GM23338 (cell line): ENCODE measurements around the gene GVQW3. TPM values are rescaled to one million over a fixed set of nuclear protein-coding genes. Genes with fewer than 3 reads are reported as not detected.

ENCODE experiments used
- ATAC-seq: fragments of 200-7000 bp; cut with Tn5 transposase; 3 replicates; pipeline ENCODE4 v1.9.1; 2020
- DNase-seq: peaks from one replicate; pipeline ENCODE4 v3.0.0-alpha.2; 2015; ENCODE audit warnings: low spot score
- H2AFZ ChIP-seq: fragments of 200-600 bp; sonication (generic); 2 replicates; pipeline ENCODE4 v1.8.0; 2016; ENCODE audit warnings: antibody characterized with exemption, mild to moderate bottlenecking, moderate library complexity
- H3F3A ChIP-seq: fragments of 200-600 bp; sonication (generic); replicated peaks from 2 replicates; pipeline ENCODE4 v1.8.0; 2017; ENCODE audit warnings: antibody characterized with exemption, mixed run types, low read depth
- H3K27ac ChIP-seq: fragments of 200-600 bp; sonication (generic); 2 replicates; pipeline ENCODE4 v1.6.1; 2016; ENCODE audit warnings: low read depth
- H3K27me3 ChIP-seq: fragments of 200-600 bp; sonication (generic); 2 replicates; pipeline ENCODE4 v1.8.0; 2016; ENCODE audit warnings: mild to moderate bottlenecking, mixed run types, moderate library complexity; ENCODE audit not compliant: insufficient read depth
- H3K36me3 ChIP-seq: fragments of 200-600 bp; sonication (generic); 2 replicates; pipeline ENCODE4 v1.8.0; 2016; ENCODE audit warnings: mild to moderate bottlenecking; ENCODE audit not compliant: insufficient read depth
- H3K4me1 ChIP-seq: fragments of 200-600 bp; sonication (generic); 2 replicates; pipeline ENCODE4 v1.8.0; 2016; ENCODE audit warnings: mild to moderate bottlenecking, moderate library complexity; ENCODE audit not compliant: insufficient read depth
- H3K4me2 ChIP-seq: fragments of 200-600 bp; sonication (generic); 2 replicates; pipeline ENCODE4 v1.7.1; 2017; ENCODE audit warnings: mixed run types
- H3K4me3 ChIP-seq: fragments of 200-600 bp; sonication (generic); 2 replicates; pipeline ENCODE4 v1.6.1; 2016; ENCODE audit warnings: mixed run types
- H3K79me2 ChIP-seq: fragments of 200-600 bp; sonication (generic); replicated peaks from 2 replicates; pipeline ENCODE4 v1.8.0; 2017; ENCODE audit warnings: mild to moderate bottlenecking; ENCODE audit not compliant: insufficient read depth
- H3K9me2 ChIP-seq: fragments of 200-600 bp; sonication (generic); 2 replicates; pipeline ENCODE4 v1.8.0; 2017; ENCODE audit not compliant: insufficient read depth
- H4K20me1 ChIP-seq: fragments of 200-600 bp; sonication (generic); replicated peaks from 2 replicates; pipeline ENCODE4 v1.8.0; 2017; ENCODE audit warnings: mild to moderate bottlenecking; ENCODE audit not compliant: insufficient read depth
- H3K27ac Mint-ChIP-seq: 2 replicates; pipeline ENCODE4 v1.8.0; 2020; ENCODE audit warnings: inconsistent platforms, mild to moderate bottlenecking, moderate library complexity, mixed read lengths
- H3K27me3 Mint-ChIP-seq: 3 replicates; pipeline ENCODE4 v1.8.0; 2022; ENCODE audit warnings: low read depth, mild to moderate bottlenecking, moderate library complexity, mixed read lengths, inconsistent platforms; ENCODE audit not compliant: insufficient read depth, poor library complexity
- H3K36me3 Mint-ChIP-seq: 3 replicates; pipeline ENCODE4 v1.8.0; 2021; ENCODE audit warnings: low read depth, mild to moderate bottlenecking, inconsistent platforms, moderate library complexity, mixed read lengths
- H3K4me1 Mint-ChIP-seq: 3 replicates; pipeline ENCODE4 v1.8.0; 2020; ENCODE audit warnings: mild to moderate bottlenecking, inconsistent platforms, mixed read lengths
- H3K4me3 Mint-ChIP-seq: 3 replicates; pipeline ENCODE4 v1.8.0; 2021; ENCODE audit warnings: moderate library complexity, mild to moderate bottlenecking, inconsistent platforms, mixed read lengths
- H3K9me3 Mint-ChIP-seq: 3 replicates; pipeline ENCODE4 v1.8.0; 2020; ENCODE audit warnings: moderate library complexity, mild to moderate bottlenecking, inconsistent platforms, mixed read lengths
- CREB1 ChIP-seq: fragments of 250-450 bp; sonication (Bioruptor Pico); IDR thresholded peaks from 2 replicates; pipeline ENCODE4 v1.5.0; 2020; ENCODE audit warnings: low read depth, mild to moderate bottlenecking, moderate library complexity
- CTCF ChIP-seq, 2 experiments: fragments of 200-600 bp in 1 of 2; sonication (generic) in 1 of 2; conservative IDR thresholded peaks; 2 replicates each; pipeline versions ENCODE4 v1.5.1 to v1.6.1; 2016 to 2017; ENCODE audit warnings: antibody characterized with exemption in 2 of 2, low read depth in 2 of 2, mild to moderate bottlenecking in 2 of 2, moderate library complexity in 1 of 2
- EZH2 ChIP-seq: fragments of 200-600 bp; sonication (generic); IDR thresholded peaks from one replicate; pipeline ENCODE4 v1.8.0; 2017; ENCODE audit warnings: antibody characterized with exemption, mild to moderate bottlenecking, low read depth; ENCODE audit not compliant: unreplicated experiment
- EZH2phosphoT487 ChIP-seq: fragments of 200-600 bp; sonication (generic); IDR thresholded peaks from one replicate; pipeline ENCODE4 v1.8.1; 2018; ENCODE audit warnings: antibody characterized with exemption; ENCODE audit not compliant: unreplicated experiment
- JUNB ChIP-seq: IDR thresholded peaks from one replicate; pipeline ENCODE4 v1.6.1; 2016; ENCODE audit warnings: antibody characterized with exemption; ENCODE audit not compliant: unreplicated experiment
- NANOG ChIP-seq: IDR thresholded peaks from 2 replicates; pipeline ENCODE4 v1.6.1; 2016; ENCODE audit warnings: antibody characterized with exemption, borderline replicate concordance
- POLR2AphosphoS5 ChIP-seq: IDR thresholded peaks from 2 replicates; pipeline ENCODE4 v1.6.1; 2016; ENCODE audit warnings: antibody characterized with exemption, low read depth
- STAT1 ChIP-seq: IDR thresholded peaks from one replicate; pipeline ENCODE4 v1.6.1; 2016; ENCODE audit warnings: antibody characterized with exemption; ENCODE audit not compliant: unreplicated experiment
- ZNF114 ChIP-seq: fragments of 250-450 bp; sonication (Bioruptor Pico); IDR thresholded peaks from 2 replicates; pipeline ENCODE4 v1.5.0; 2020; ENCODE audit warnings: mild to moderate bottlenecking, moderate library complexity
- ZNF331 ChIP-seq: fragments of 250-450 bp; sonication (Bioruptor Pico); IDR thresholded peaks from 2 replicates; pipeline ENCODE4 v1.5.0; 2020; ENCODE audit warnings: low read depth, mild to moderate bottlenecking, moderate library complexity
- polyA plus RNA-seq: library from polyadenylated mRNA; unstranded; fragments of >200 nt; fragmentation: Nextera tagmentation; extraction: Ambion mirVana; gene quantifications from 2 replicates; pipeline ENCODE4 v1.2.1, GENCODE V29; 2016
- total RNA-seq: library from RNA; depleted of rRNA; stranded (reverse); fragments of >200 nt; shearing (Covaris generic); gene quantifications from 2 replicates; pipeline ENCODE4 v1.2.3, GENCODE V29; 2014
- TF ChIP-seq, protein P1 (sequence below): IDR thresholded peaks from 2 replicates; pipeline ENCODE4 v1.6.1; 2016; ENCODE audit warnings: antibody characterized with exemption
- TF ChIP-seq, protein P2 (sequence below): fragments of 250-450 bp; sonication (Bioruptor Pico); IDR thresholded peaks from 2 replicates; pipeline ENCODE4 v1.5.0; 2020; ENCODE audit warnings: mild to moderate bottlenecking, moderate library complexity
- TF ChIP-seq, protein P3 (sequence below): IDR thresholded peaks from one replicate; pipeline ENCODE4 v1.6.1; 2018; ENCODE audit warnings: antibody characterized with exemption; ENCODE audit not compliant: unreplicated experiment

Gene GVQW3
- total and polyA plus RNA-seq, 2 experiments from 2014 or later: 3.5 to 4.9 TPM

GRCh38 chr11:76337923-76338322 lies 43.2 kb upstream of the GVQW3 start:
- H3F3A ChIP-seq: no peaks in the 10 kb centered on the region
- Mint-ChIP-seq H3K4me1 (no peaks in the 10 kb centered on the region), H3K27ac (no peak overlapping the region), H3K9me3 (peaks cover 40% of the 10 kb centered on the region), H3K4me3 (no peak overlapping the region), H3K36me3 (peaks cover 30% of the 10 kb centered on the region), H3K27me3 (peaks cover 3% of the 10 kb centered on the region)
- H3K4me1 ChIP-seq: no peaks in the 10 kb centered on the region
- no peak overlapping the region for H3K4me3 ChIP-seq
- H3K27ac ChIP-seq: no peak overlapping the region
- H3K27me3 ChIP-seq: no peaks in the 10 kb centered on the region
- no peaks in the 10 kb centered on the region for H3K36me3 ChIP-seq
- no peak overlapping the region for H2AFZ ChIP-seq
- DNase-seq: no peak
- no peaks in the 10 kb centered on the region for H4K20me1 ChIP-seq
- no peak overlapping the region for H3K4me2 ChIP-seq
- no peak for ATAC-seq
- H3K79me2 ChIP-seq: no peaks in the 10 kb centered on the region
- TF ChIP-seq, protein P1, sequence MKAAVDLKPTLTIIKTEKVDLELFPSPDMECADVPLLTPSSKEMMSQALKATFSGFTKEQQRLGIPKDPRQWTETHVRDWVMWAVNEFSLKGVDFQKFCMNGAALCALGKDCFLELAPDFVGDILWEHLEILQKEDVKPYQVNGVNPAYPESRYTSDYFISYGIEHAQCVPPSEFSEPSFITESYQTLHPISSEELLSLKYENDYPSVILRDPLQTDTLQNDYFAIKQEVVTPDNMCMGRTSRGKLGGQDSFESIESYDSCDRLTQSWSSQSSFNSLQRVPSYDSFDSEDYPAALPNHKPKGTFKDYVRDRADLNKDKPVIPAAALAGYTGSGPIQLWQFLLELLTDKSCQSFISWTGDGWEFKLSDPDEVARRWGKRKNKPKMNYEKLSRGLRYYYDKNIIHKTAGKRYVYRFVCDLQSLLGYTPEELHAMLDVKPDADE: no peak
- TF ChIP-seq, protein P2, sequence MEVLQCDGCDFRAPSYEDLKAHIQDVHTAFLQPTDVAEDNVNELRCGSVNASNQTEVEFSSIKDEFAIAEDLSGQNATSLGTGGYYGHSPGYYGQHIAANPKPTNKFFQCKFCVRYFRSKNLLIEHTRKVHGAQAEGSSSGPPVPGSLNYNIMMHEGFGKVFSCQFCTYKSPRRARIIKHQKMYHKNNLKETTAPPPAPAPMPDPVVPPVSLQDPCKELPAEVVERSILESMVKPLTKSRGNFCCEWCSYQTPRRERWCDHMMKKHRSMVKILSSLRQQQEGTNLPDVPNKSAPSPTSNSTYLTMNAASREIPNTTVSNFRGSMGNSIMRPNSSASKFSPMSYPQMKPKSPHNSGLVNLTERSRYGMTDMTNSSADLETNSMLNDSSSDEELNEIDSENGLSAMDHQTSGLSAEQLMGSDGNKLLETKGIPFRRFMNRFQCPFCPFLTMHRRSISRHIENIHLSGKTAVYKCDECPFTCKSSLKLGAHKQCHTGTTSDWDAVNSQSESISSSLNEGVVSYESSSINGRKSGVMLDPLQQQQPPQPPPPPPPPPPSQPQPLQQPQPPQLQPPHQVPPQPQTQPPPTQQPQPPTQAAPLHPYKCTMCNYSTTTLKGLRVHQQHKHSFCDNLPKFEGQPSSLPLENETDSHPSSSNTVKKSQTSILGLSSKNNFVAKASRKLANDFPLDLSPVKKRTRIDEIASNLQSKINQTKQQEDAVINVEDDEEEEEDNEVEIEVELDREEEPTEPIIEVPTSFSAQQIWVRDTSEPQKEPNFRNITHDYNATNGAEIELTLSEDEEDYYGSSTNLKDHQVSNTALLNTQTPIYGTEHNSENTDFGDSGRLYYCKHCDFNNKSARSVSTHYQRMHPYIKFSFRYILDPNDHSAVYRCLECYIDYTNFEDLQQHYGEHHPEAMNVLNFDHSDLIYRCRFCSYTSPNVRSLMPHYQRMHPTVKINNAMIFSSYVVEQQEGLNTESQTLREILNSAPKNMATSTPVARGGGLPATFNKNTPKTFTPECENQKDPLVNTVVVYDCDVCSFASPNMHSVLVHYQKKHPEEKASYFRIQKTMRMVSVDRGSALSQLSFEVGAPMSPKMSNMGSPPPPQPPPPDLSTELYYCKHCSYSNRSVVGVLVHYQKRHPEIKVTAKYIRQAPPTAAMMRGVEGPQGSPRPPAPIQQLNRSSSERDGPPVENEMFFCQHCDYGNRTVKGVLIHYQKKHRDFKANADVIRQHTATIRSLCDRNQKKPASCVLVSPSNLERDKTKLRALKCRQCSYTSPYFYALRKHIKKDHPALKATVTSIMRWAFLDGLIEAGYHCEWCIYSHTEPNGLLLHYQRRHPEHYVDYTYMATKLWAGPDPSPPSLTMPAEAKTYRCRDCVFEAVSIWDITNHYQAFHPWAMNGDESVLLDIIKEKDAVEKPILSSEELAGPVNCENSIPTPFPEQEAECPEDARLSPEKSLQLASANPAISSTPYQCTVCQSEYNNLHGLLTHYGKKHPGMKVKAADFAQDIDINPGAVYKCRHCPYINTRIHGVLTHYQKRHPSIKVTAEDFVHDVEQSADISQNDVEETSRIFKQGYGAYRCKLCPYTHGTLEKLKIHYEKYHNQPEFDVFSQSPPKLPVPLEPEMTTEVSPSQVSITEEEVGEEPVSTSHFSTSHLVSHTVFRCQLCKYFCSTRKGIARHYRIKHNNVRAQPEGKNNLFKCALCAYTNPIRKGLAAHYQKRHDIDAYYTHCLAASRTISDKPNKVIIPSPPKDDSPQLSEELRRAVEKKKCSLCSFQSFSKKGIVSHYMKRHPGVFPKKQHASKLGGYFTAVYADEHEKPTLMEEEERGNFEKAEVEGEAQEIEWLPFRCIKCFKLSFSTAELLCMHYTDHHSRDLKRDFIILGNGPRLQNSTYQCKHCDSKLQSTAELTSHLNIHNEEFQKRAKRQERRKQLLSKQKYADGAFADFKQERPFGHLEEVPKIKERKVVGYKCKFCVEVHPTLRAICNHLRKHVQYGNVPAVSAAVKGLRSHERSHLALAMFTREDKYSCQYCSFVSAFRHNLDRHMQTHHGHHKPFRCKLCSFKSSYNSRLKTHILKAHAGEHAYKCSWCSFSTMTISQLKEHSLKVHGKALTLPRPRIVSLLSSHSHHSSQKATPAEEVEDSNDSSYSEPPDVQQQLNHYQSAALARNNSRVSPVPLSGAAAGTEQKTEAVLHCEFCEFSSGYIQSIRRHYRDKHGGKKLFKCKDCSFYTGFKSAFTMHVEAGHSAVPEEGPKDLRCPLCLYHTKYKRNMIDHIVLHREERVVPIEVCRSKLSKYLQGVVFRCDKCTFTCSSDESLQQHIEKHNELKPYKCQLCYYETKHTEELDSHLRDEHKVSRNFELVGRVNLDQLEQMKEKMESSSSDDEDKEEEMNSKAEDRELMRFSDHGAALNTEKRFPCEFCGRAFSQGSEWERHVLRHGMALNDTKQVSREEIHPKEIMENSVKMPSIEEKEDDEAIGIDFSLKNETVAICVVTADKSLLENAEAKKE: no peak
- no peak for TF ChIP-seq POLR2AphosphoS5
- TF ChIP-seq ZNF331 (CRISPR knock-in tag): no peak
- TF ChIP-seq STAT1: no peak
- TF ChIP-seq EZH2phosphoT487: no peak
- TF ChIP-seq JUNB: no peak
- TF ChIP-seq ZNF114 (CRISPR knock-in tag): no peak
- TF ChIP-seq, protein P3, sequence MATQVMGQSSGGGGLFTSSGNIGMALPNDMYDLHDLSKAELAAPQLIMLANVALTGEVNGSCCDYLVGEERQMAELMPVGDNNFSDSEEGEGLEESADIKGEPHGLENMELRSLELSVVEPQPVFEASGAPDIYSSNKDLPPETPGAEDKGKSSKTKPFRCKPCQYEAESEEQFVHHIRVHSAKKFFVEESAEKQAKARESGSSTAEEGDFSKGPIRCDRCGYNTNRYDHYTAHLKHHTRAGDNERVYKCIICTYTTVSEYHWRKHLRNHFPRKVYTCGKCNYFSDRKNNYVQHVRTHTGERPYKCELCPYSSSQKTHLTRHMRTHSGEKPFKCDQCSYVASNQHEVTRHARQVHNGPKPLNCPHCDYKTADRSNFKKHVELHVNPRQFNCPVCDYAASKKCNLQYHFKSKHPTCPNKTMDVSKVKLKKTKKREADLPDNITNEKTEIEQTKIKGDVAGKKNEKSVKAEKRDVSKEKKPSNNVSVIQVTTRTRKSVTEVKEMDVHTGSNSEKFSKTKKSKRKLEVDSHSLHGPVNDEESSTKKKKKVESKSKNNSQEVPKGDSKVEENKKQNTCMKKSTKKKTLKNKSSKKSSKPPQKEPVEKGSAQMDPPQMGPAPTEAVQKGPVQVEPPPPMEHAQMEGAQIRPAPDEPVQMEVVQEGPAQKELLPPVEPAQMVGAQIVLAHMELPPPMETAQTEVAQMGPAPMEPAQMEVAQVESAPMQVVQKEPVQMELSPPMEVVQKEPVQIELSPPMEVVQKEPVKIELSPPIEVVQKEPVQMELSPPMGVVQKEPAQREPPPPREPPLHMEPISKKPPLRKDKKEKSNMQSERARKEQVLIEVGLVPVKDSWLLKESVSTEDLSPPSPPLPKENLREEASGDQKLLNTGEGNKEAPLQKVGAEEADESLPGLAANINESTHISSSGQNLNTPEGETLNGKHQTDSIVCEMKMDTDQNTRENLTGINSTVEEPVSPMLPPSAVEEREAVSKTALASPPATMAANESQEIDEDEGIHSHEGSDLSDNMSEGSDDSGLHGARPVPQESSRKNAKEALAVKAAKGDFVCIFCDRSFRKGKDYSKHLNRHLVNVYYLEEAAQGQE: no peak
- no peak for TF ChIP-seq CREB1
- TF ChIP-seq NANOG: no peak
- no peak for TF ChIP-seq EZH2
- no peak for TF ChIP-seq CTCF (conservative IDR thresholded peaks at IDR 0.05; ENCODE audit: low read depth in 2 of 2)
- no peaks in the 10 kb centered on the region for H3K9me2 ChIP-seq
